Transverse colon (tissue), 4 donors: ENCODE measurements around the gene SLC25A51.

Experiments used
- CTCF ChIP-seq, 5 experiments: fragments of 200-600 bp in 3 of 5; fragments of 450-650 bp in 2 of 5; sonication (generic) in 3 of 5; IDR thresholded peaks; 1 replicate in 2 of 5; 2 replicates in 3 of 5; pipeline ENCODE4 v1.5.1; 2016 to 2017; ENCODE audit warnings: antibody characterized with exemption in 5 of 5, inconsistent platforms in 3 of 5, mild to moderate bottlenecking in 2 of 5, moderate library complexity in 1 of 5
- POLR2AphosphoS5 ChIP-seq, 3 donors: sonication (generic); formaldehyde crosslinking; IDR thresholded peaks; one replicate each; pipeline ENCODE4 v1.6.1; 2016; ENCODE audit warnings: antibody characterized with exemption in 3 of 3

GRCh38 chr9:37936965-37937364 is 33.0 kb upstream of the SLC25A51 start:
- no peak for TF ChIP-seq CTCF (IDR thresholded peaks at IDR 0.05)
- no peak for TF ChIP-seq POLR2AphosphoS5 (IDR thresholded peaks at IDR 0.05)
